Suprapubic skin (tissue), 4 donors: ENCODE data around the gene KRT6B. TPM values are rescaled to one million over a fixed set of nuclear protein-coding genes. Genes with fewer than 3 reads are reported as not detected.

Experiments
- DNase-seq, 2 donors: peaks; one replicate each; pipeline ENCODE4 v3.0.0-alpha.2; 2019; ENCODE audit warnings: low spot score in 2 of 2
- H3K27ac ChIP-seq: fragments of 200-600 bp; sonication (generic); one replicate; pipeline ENCODE4 v1.5.1; 2019
- H3K27me3 ChIP-seq: fragments of 200-600 bp; sonication (generic); one replicate; pipeline ENCODE4 v1.5.1; 2019
- H3K36me3 ChIP-seq: fragments of 200-600 bp; sonication (generic); one replicate; pipeline ENCODE4 v1.5.1; 2019
- H3K4me1 ChIP-seq: fragments of 200-600 bp; sonication (generic); one replicate; pipeline ENCODE4 v1.5.1; 2019
- H3K4me3 ChIP-seq: fragments of 200-600 bp; sonication (generic); one replicate; pipeline ENCODE4 v1.5.1; 2019; ENCODE audit warnings: mild to moderate bottlenecking
- H3K9me3 ChIP-seq: fragments of 200-600 bp; sonication (generic); one replicate; pipeline ENCODE4 v1.5.1; 2019
- CTCF ChIP-seq, 2 donors: fragments of 200-600 bp in 1 of 2; fragments of 450-650 bp in 1 of 2; sonication (generic) in 1 of 2; IDR thresholded peaks; one replicate each; pipeline ENCODE4 v1.5.1; 2016 to 2019; ENCODE audit warnings: antibody characterized with exemption in 2 of 2, mild to moderate bottlenecking in 1 of 2, moderate library complexity in 1 of 2
- EP300 ChIP-seq: sonication (generic); formaldehyde crosslinking; IDR thresholded peaks from one replicate; pipeline ENCODE4 v1.6.1; 2017; ENCODE audit warnings: antibody characterized with exemption
- POLR2A ChIP-seq, 2 donors: fragments of 450-650 bp; IDR thresholded peaks; one replicate each; pipeline ENCODE4 v1.6.1; 2017; ENCODE audit warnings: antibody characterized with exemption in 2 of 2, mild to moderate bottlenecking in 2 of 2, moderate library complexity in 2 of 2
- POLR2AphosphoS5 ChIP-seq, 3 donors: sonication (generic); formaldehyde crosslinking; IDR thresholded peaks; one replicate each; pipeline ENCODE4 v1.6.1; 2017; ENCODE audit warnings: antibody characterized with exemption in 3 of 3
- WGBS: methylation state at CpG from one replicate; pipeline ENCODE4 v1.1.5; 2018; 5-methylcytosine and 5-hydroxymethylcytosine counted together
- total RNA-seq, 4 donors: library from RNA; depleted of rRNA; stranded (reverse); fragments of >200 nt; gene quantifications; one replicate each; pipeline ENCODE4 v1.1.0, GENCODE V29; 2016

The KRT6B gene
- total RNA-seq, 4 donors from 2014 or later: 44.8 to 765 (median 249) TPM

GRCh38 chr12:52423661-52424500, 28.1 kb downstream of the KRT6B start:
- WGBS: 60% methylated on average over 11 of the region's 11 CpGs
- DNase-seq: no peak
- Histone ChIP-seq H3K4me3 (no peak overlapping the region), H3K36me3 (no peaks in the 10 kb centered on the region), H3K4me1 (peaks cover 7% of the 10 kb centered on the region), H3K27me3 (peaks cover 10% of the 10 kb centered on the region), H3K27ac (no peak overlapping the region), H3K9me3 (no peaks in the 10 kb centered on the region)
- TF ChIP-seq POLR2A (IDR thresholded peaks at IDR 0.05) (no peak), CTCF (IDR thresholded peaks at IDR 0.05) (no peak), EP300 (no peak), POLR2AphosphoS5 (IDR thresholded peaks at IDR 0.05) (no peak)

GRCh38 chr12:52423035-52423434, 28.9 kb downstream of the KRT6B start:
- Histone ChIP-seq H3K9me3 (no peaks in the 10 kb centered on the region), H3K4me3 (no peak overlapping the region), H3K36me3 (no peaks in the 10 kb centered on the region), H3K4me1 (peaks cover 7% of the 10 kb centered on the region), H3K27me3 (peaks cover 5% of the 10 kb centered on the region), H3K27ac (no peak overlapping the region)
- no peak for TF ChIP-seq POLR2A (IDR thresholded peaks at IDR 0.05)
- DNase-seq: no peak
- WGBS: 79% methylated on average over 6 of the region's 6 CpGs

- Histone ChIP-seq H3K36me3 (no peaks in the 10 kb centered on the region), H3K27me3 (peaks cover 5% of the 10 kb centered on the region), H3K4me3 (no peak overlapping the region), H3K27ac (no peak overlapping the region), H3K4me1 (peaks cover 26% of the 10 kb centered on the region), H3K9me3 (no peaks in the 10 kb centered on the region)
- no peak for DNase-seq
- no peak for TF ChIP-seq POLR2A (IDR thresholded peaks at IDR 0.05)
- no peak for TF ChIP-seq POLR2AphosphoS5 (IDR thresholded peaks at IDR 0.05)
- no peak for TF ChIP-seq EP300
- no peak for TF ChIP-seq CTCF (IDR thresholded peaks at IDR 0.05)
- 45% methylated on average over 1 of the region's 1 CpG for WGBS
Observed at GRCh38 chr12:52419656-52420055, 32.3 kb downstream of the KRT6B start.

- no peak for DNase-seq
- Histone ChIP-seq H3K36me3 (no peaks in the 10 kb centered on the region), H3K27ac (no peak overlapping the region), H3K4me3 (no peak overlapping the region), H3K27me3 (peaks cover 5% of the 10 kb centered on the region), H3K9me3 (no peaks in the 10 kb centered on the region), H3K4me1 (peaks cover 23% of the 10 kb centered on the region)
- no peak for TF ChIP-seq POLR2A (IDR thresholded peaks at IDR 0.05)
- TF ChIP-seq EP300: no peak
- WGBS: 90% methylated on average over 2 of the region's 4 CpGs
Observed at GRCh38 chr12:52418576-52419110, 33.3 kb downstream of the KRT6B start.

GRCh38 chr12:52417740-52418139, 34.2 kb downstream of the KRT6B start:
- Histone ChIP-seq H3K27me3 (peaks cover 5% of the 10 kb centered on the region), H3K4me1 (peaks cover 19% of the 10 kb centered on the region), H3K9me3 (no peaks in the 10 kb centered on the region), H3K4me3 (no peak overlapping the region), H3K27ac (no peak overlapping the region), H3K36me3 (no peaks in the 10 kb centered on the region)
- 43% methylated on average over 2 of the region's 2 CpGs for WGBS
- DNase-seq: no peak
- TF ChIP-seq POLR2A (IDR thresholded peaks at IDR 0.05) (no peak), CTCF (IDR thresholded peaks at IDR 0.05) (no peak), POLR2AphosphoS5 (IDR thresholded peaks at IDR 0.05) (no peak), EP300 (no peak)

- H3K9me3 ChIP-seq: no peaks in the 10 kb centered on the region
- peaks cover 19% of the 10 kb centered on the region for H3K4me1 ChIP-seq
- no peaks in the 10 kb centered on the region for H3K36me3 ChIP-seq
- TF ChIP-seq EP300 (no peak), CTCF (IDR thresholded peaks at IDR 0.05) (no peak), POLR2AphosphoS5 (IDR thresholded peaks at IDR 0.05) (no peak), POLR2A (IDR thresholded peaks at IDR 0.05) (no peak)
- H3K27me3 ChIP-seq: peaks cover 4% of the 10 kb centered on the region
- DNase-seq: no peak
- peak overlapping the region; percentile 67 for H3K27ac ChIP-seq
- WGBS: 86% methylated on average over 1 of the region's 1 CpG
- no peak overlapping the region for H3K4me3 ChIP-seq
Observed at GRCh38 chr12:52416795-52417194, 35.2 kb downstream of the KRT6B start.
